HG03139 (cell line): ENCODE data around the gene MEF2A.
A peak's percentile ranks its signal among the peaks of the same experiment; 100 is the strongest.

Experiments
- ATAC-seq: cut with Tn5 transposase; IDR thresholded peaks from one replicate; pipeline ENCODE4 v1.9.1; 2021; ENCODE audit not compliant: unreplicated experiment

Gene MEF2A

DNA sequence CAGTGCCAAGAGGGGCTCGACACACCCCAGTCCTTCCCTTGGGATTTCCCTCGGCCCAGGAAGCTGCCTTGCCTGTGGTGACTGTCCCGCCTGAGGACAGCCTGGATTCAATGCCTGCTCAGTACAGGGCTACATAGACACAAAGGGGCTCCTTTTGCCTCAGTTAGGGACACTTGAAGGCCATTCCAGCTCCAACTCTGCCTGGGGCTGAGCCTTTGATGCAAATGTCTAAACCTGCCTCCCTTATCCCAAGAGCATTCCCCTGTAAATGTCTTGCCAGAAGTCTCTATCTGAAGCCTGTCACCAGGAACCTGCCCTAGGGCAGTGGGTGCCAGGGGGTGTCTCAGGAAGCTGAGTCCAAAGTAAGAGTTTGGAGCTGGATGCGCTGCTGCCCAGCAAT, 186.8 kb downstream of the MEF2A start:
- ATAC-seq = no peak

DNA sequence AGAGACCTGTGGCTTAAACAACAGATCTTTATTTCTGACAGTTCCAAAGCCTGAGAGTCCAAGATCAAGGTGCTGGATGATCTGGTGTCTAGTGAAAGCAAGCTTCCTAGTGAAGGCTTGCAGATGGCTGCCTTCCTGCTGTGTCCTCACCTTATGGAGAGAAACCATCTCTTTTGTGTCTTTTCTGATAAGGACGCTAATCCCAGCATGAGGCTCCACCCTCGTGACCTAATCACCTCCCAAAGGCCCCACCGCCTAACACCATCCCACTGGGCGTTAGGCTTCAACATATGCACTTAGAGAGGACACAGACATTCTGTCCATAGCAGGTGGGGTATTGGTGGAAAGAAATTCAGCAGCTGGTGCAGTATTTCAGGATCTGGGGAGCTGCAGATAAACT, 187.3 kb downstream of the MEF2A start:
- ATAC-seq = no peak

- peak; percentile 85 for ATAC-seq
These were observed 190.1 kb downstream of the MEF2A start for GRCh38 chr15:99755692-99756409.

- no peak for ATAC-seq
These were observed 196.5 kb downstream of the MEF2A start for GRCh38 chr15:99762288-99762687.

DNA sequence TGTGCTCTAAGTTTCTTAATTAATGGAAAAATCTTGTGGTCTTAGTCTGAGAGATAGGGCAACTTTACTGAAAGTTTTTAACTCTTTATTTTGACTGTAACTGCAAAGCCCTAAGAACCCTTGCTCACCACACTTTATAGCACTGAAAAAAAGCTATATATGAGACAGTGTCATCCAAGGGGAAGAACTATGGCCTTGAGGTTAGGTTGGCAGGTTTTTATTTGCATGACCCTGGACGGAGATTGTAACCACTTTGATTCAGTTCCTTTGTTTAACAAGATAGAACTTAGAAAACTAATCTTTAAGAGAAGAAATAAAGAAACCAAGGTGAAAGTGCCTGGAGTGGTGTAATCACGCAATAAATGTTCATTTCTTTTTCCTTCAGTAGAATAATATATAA, 198.0 kb downstream of the MEF2A start:
- no peak for ATAC-seq

DNA sequence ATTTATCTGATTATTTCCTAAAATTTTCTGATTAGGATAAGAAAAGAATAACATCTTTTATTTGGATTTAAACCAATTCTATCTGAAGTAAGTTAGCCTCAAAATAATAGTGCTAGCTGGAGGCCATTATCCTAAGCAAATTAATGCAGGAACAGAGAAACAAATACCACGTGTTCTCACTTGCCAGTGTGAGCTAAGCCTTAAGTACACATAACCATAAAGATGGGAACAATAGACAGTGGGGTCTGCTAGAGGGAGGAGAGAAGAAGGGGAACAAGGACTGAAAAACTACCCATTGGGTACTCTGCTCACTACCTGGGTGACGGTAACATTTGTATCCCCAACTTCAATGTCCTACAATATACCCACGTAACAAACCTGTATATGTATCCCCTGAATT, 198.7 kb downstream of the MEF2A start:
- ATAC-seq = no peak
